Erythroblast (primary cell): ENCODE data around the gene ZNF691.

Source experiments
- GATA1 ChIP-seq: IDR thresholded peaks from 2 replicates; pipeline ENCODE4 v1.6.1; 2011; ENCODE audit warnings: low read depth, mild to moderate bottlenecking, control low read depth, low read length, moderate library complexity
- POLR2A ChIP-seq: IDR thresholded peaks from 2 replicates; pipeline ENCODE4 v1.6.1; 2011; ENCODE audit warnings: mild to moderate bottlenecking, low read length

DNA sequence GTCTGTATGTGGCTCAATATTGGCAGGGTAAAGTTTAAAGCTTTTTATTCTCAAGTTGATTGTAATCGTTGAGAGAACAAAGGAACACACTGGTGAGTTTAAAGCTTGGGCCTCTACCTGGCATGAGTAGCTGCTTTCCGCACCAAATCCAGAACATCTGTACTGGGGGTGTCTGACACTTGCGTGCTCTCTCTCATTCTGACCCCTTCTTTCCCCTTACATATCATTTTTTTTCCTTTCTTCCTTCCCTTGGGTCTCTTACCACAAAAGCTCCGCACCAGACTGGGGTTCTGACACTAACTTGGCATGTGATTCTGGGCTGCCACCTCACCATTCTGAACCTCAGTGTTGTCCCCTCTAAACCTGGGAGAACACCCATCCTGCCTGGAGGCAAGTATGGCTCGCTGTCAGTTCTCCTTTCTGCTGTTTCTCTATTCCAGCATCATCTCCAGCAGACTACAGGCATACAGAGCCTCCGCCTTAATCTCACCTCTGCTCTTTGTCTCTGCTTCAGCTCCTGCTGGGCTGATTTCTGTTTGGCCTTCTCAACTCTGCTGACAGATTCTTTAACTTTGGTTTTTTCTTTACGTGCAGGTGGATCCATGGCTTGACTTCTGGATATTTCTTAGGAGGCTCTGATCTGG, 30.4 kb upstream of the ZNF691 start:
- TF ChIP-seq POLR2A (no peak), GATA1 (no peak)
